Peyer's patch (tissue), 4 donors: ENCODE data around the gene PPFIA4. TPM values are rescaled to one million over a fixed set of nuclear protein-coding genes. Genes with fewer than 3 reads are reported as not detected.

Experiments
- DNase-seq, 3 donors: peaks; one replicate each; pipeline ENCODE4 v3.0.0-alpha.2; 2017 to 2019
- H3K27ac ChIP-seq, 4 donors: fragments of 200-600 bp; sonication (generic); one replicate each; pipeline ENCODE4 v1.5.1; 2016 to 2019
- H3K27me3 ChIP-seq, 2 donors: fragments of 200-600 bp; sonication (generic); one replicate each; pipeline ENCODE4 v1.5.1; 2019
- H3K36me3 ChIP-seq, 3 donors: fragments of 200-600 bp; sonication (generic); one replicate each; pipeline ENCODE4 v1.5.1; 2016 to 2019
- H3K4me1 ChIP-seq, 4 donors: fragments of 200-600 bp; sonication (generic); one replicate each; pipeline ENCODE4 v1.5.1; 2016 to 2019
- H3K4me3 ChIP-seq, 4 donors: fragments of 200-600 bp; sonication (generic); 1 replicate in 3 of 4; 2 replicates in 1 of 4; pipeline ENCODE4 v1.5.1; 2016 to 2019; ENCODE audit warnings: mild to moderate bottlenecking in 1 of 4
- H3K9me3 ChIP-seq, 4 donors: fragments of 200-600 bp; sonication (generic); one replicate each; pipeline ENCODE4 v1.5.1; 2016 to 2019; ENCODE audit warnings: mild to moderate bottlenecking in 1 of 4
- CTCF ChIP-seq, 6 experiments: fragments of 450-650 bp in 4 of 6; fragments of 200-600 bp in 2 of 6; sonication (generic) in 1 of 6; IDR thresholded peaks; one replicate each; pipeline ENCODE4 v1.5.1; 2017 to 2019; ENCODE audit warnings: antibody characterized with exemption in 6 of 6, mild to moderate bottlenecking in 3 of 6, moderate library complexity in 1 of 6
- POLR2A ChIP-seq, 2 donors: fragments of 450-650 bp; IDR thresholded peaks; one replicate each; pipeline ENCODE4 v1.5.1; 2017; ENCODE audit warnings: antibody characterized with exemption in 2 of 2, mild to moderate bottlenecking in 2 of 2, moderate library complexity in 2 of 2
- total RNA-seq, 4 donors: library from RNA; depleted of rRNA; stranded (reverse); fragments of >200 nt; gene quantifications; one replicate each; pipeline ENCODE4 v1.1.0, GENCODE V29; 2016

The PPFIA4 gene
- total RNA-seq, 4 donors from 2014 or later: 0.54 to 1.8 (median 1.7) TPM; not detected in 1

- no peaks in the 10 kb centered on the region for H3K27me3 ChIP-seq
- H3K4me1 ChIP-seq: no peaks in the 10 kb centered on the region
- H3K36me3 ChIP-seq: no peaks in the 10 kb centered on the region
- TF ChIP-seq CTCF (IDR thresholded peaks at IDR 0.05): no peak
- no peak for TF ChIP-seq POLR2A (IDR thresholded peaks at IDR 0.05)
- H3K9me3 ChIP-seq: peaks cover 0 to 13% (median 0%) of the 10 kb centered on the region in 4 donors
- H3K27ac ChIP-seq: no peak overlapping the region
- DNase-seq: no peak
- H3K4me3 ChIP-seq: no peak overlapping the region
Observed at GRCh38 chr1:203093754-203094410, 67.6 kb downstream of the PPFIA4 start.

- Histone ChIP-seq H3K27me3 (no peaks in the 10 kb centered on the region), H3K27ac (no peak overlapping the region), H3K9me3 (peaks cover 0 to 13% (median 0%) of the 10 kb centered on the region in 4 donors), H3K4me3 (no peak overlapping the region), H3K36me3 (no peaks in the 10 kb centered on the region), H3K4me1 (no peaks in the 10 kb centered on the region)
- DNase-seq: no peak
- TF ChIP-seq CTCF (IDR thresholded peaks at IDR 0.05) (no peak), POLR2A (IDR thresholded peaks at IDR 0.05) (no peak)
Observed at GRCh38 chr1:203095061-203095690, 68.9 kb downstream of the PPFIA4 start.

GRCh38 chr1:203096566-203096965 is 70.3 kb downstream of the PPFIA4 start:
- Histone ChIP-seq H3K36me3 (no peaks in the 10 kb centered on the region), H3K27me3 (no peaks in the 10 kb centered on the region), H3K9me3 (peaks cover 0 to 13% (median 0%) of the 10 kb centered on the region in 4 donors), H3K4me3 (no peak overlapping the region), H3K4me1 (no peaks in the 10 kb centered on the region), H3K27ac (no peak overlapping the region)
- TF ChIP-seq POLR2A (IDR thresholded peaks at IDR 0.05) (no peak), CTCF (IDR thresholded peaks at IDR 0.05) (no peak)
- DNase-seq: no peak

- Histone ChIP-seq H3K27me3 (no peaks in the 10 kb centered on the region), H3K9me3 (peaks cover 0 to 13% (median 0%) of the 10 kb centered on the region in 4 donors), H3K4me1 (no peaks in the 10 kb centered on the region), H3K4me3 (no peak overlapping the region), H3K36me3 (no peaks in the 10 kb centered on the region), H3K27ac (no peak overlapping the region)
- DNase-seq: no peak
- TF ChIP-seq CTCF (IDR thresholded peaks at IDR 0.05) (no peak), POLR2A (IDR thresholded peaks at IDR 0.05) (no peak)
Observed at GRCh38 chr1:203097001-203097400, 70.7 kb downstream of the PPFIA4 start.

GRCh38 chr1:203098445-203098844 is 72.2 kb downstream of the PPFIA4 start:
- Histone ChIP-seq H3K36me3 (no peaks in the 10 kb centered on the region), H3K27ac (no peak overlapping the region), H3K9me3 (peaks cover 0 to 13% (median 0%) of the 10 kb centered on the region in 4 donors), H3K27me3 (no peaks in the 10 kb centered on the region), H3K4me3 (no peak overlapping the region), H3K4me1 (no peaks in the 10 kb centered on the region)
- TF ChIP-seq CTCF (IDR thresholded peaks at IDR 0.05) (no peak), POLR2A (IDR thresholded peaks at IDR 0.05) (no peak)
- DNase-seq: no peak
